Measurements from ENCODE around the gene ENDOV. TPM values are rescaled to one million over a fixed set of nuclear protein-coding genes. Genes with fewer than 3 reads are reported as not detected.
A peak's percentile ranks its signal among the peaks of the same experiment; 100 is the strongest.

Gene ENDOV
- total and polyA plus RNA-seq, 4 donors = 5.7 to 11.9 (median 8.3) TPM

- Histone ChIP-seq H3K27me3 (ENCODE audit: control insufficient read depth in 4 of 4, insufficient read depth in 4 of 4, low read length in 3 of 4) (no peaks in the 10 kb centered on the region), H3K27ac (ENCODE audit: low read depth in 1 of 2, low read length in 2 of 2) (no peak overlapping the region), H3K9ac (ENCODE audit: low read depth in 1 of 2, low read length in 2 of 2) (peak overlapping the region in 1 of 2 donors; percentile 87), H3K4me3 (ENCODE audit: low read depth in 1 of 3, low read length in 3 of 3) (peak overlapping the region in 2 of 3 donors; percentile 78 to 91), H3K9me3 (ENCODE audit: control insufficient read depth in 4 of 4, low read length in 3 of 4) (no peaks in the 10 kb centered on the region), H3K4me1 (ENCODE audit: control insufficient read depth in 4 of 4, insufficient read depth in 4 of 4, low read length in 3 of 4) (peaks cover 12 to 29% (median 24%) of the 10 kb centered on the region in 4 donors), H3K36me3 (ENCODE audit: control insufficient read depth in 4 of 4, insufficient read depth in 3 of 4, low read depth in 1 of 4, low read length in 3 of 4) (peaks cover 0 to 7% (median 0%) of the 10 kb centered on the region in 4 donors)
- no peak for TF ChIP-seq GABPA (IDR thresholded peaks at IDR 0.05 in 1 of 2, conservative IDR thresholded peaks at IDR 0.05 in 1 of 2)
- TF ChIP-seq REST (IDR thresholded peaks at IDR 0.05) = no peak
- TF ChIP-seq CTCF (IDR thresholded peaks at IDR 0.05; ENCODE audit: low read depth, low read length, missing input control) = no peak
- TF ChIP-seq RAD21 (IDR thresholded peaks at IDR 0.05) = no peak
- TF ChIP-seq ATF3 (IDR thresholded peaks at IDR 0.05) = no peak
- no peak for TF ChIP-seq TAF1 (conservative IDR thresholded peaks at IDR 0.05)
- TF ChIP-seq FOXA1 (IDR thresholded peaks at IDR 0.05) = no peak
- TF ChIP-seq RXRA (IDR thresholded peaks at IDR 0.05) = no peak
- no peak for TF ChIP-seq HNF4G (IDR thresholded peaks at IDR 0.05)
- TF ChIP-seq FOXA2 (IDR thresholded peaks at IDR 0.05) = no peak
- TF ChIP-seq MAX (IDR thresholded peaks at IDR 0.05) = no peak
- no peak for TF ChIP-seq NR2F2 (IDR thresholded peaks at IDR 0.05)
- no peak for TF ChIP-seq HNF4A (conservative IDR thresholded peaks at IDR 0.05)
- no peak for TF ChIP-seq SP1 (IDR thresholded peaks at IDR 0.05)
- no peak for TF ChIP-seq YY1 (IDR thresholded peaks at IDR 0.05)
- TF ChIP-seq EGR1 (IDR thresholded peaks at IDR 0.05; ENCODE audit: low read depth in 2 of 2) = no peak
- TF ChIP-seq JUND (IDR thresholded peaks at IDR 0.05) = no peak
- TF ChIP-seq ZBTB33 (IDR thresholded peaks at IDR 0.05) = no peak
- 43% methylated on average over 26 of the region's 26 CpGs for WGBS
- no peak for DNase-seq (ENCODE audit: low spot score)
Observed at GRCh38 chr17:80413771-80414507, 1.0 kb upstream of the ENDOV start.

Measured in liver (tissue), 9 donors.